Suppressor macrophage (primary cell): ENCODE results near the gene UBTF.
A peak's percentile ranks its signal among the peaks of the same experiment; 100 is the strongest.

Experiments
- DNase-seq, 4 experiments: peaks; one replicate each; pipeline ENCODE4 v3.0.0-alpha.2; 2020 to 2022

Gene UBTF

DNA sequence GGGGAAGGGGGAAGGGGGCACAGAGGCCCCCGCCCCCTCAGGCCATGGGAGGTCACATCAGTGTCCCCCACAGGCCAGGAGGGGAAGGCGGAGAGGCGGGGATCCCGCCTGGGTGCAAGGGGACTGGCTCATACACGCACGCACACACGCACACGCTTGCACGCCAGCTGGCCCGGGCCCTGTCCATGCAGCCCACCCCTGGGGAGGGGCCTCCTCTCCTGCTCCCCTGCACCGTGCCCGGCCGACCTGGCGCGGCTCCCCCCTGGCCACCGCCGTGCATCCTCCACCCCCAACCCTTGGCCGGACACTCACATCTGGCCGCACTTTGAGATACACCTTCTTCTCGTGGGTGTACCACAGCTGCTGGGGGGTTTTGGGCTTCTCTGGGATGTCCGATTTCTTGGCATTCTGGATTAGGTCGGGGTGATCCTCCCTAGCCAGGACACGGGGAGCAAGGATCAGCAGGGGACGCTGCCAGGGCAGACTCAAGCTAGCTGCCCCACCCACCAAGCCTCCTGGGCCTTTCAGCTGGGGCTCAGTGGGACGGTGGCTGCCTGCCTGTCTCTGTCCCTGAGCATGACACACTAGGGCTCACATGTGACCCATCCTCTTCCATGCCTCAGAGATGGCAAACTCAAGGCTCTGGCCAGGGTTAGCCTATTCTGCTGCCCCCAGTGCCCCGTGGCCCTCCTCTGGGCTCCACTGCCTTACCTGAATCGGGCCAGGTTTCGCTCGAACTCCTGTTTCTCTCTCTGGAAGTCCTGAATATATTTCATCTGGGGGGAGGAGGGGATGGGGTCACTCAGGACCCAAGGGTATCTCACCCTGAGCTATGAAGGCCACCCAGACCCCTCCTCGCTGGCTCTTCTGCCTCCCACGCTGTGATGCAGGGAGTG lies 6.7 kb downstream of the UBTF start:
- no peak for DNase-seq

DNA sequence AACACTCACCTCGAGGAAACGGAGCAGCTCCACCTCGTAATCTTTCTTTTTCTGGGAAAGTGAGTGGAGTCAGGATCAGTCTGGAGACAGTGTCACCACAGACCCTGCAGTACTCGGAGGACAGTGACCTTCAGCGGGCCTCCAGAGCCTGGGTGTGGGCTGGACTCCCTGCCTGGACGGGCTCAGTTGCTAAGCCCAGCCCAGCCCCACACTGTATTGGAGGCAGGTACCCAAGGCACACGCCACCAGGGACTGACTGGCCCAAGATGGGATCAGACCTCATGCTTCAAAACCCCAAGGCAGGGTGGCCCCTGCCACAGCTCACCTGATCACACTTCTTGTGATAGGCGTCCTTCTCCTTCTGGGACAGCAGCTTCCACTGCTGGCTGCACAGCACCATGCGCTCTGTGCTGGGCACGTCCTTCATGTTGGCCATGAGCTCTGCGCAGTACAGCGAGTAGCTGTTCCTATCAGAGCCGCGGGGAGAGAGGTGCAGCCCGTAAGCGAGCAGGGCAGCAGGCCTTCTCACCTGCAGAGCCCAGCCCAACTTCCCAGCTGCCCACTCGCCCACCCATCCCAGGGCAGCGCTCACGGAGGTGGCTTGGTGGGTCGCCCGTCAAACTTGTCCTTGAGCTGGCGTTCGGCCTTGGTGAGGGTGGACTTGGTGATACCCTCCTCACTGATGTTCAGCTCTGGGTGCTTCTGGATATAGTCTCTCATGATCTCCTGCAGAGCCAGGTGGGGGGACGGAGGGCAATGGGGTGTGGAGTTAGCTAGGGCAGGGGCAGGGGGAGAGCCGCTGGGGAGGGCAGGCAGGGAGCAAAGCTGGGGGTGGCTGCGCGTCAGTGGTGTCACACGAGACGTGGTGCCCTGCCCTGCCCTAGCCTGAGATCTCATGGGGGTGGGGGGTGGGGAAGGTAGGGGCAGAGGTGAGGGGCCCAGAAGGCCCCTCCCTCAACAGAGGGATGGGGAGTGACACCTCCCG lies 7.9 kb downstream of the UBTF start:
- DNase-seq, result no peak

DNA sequence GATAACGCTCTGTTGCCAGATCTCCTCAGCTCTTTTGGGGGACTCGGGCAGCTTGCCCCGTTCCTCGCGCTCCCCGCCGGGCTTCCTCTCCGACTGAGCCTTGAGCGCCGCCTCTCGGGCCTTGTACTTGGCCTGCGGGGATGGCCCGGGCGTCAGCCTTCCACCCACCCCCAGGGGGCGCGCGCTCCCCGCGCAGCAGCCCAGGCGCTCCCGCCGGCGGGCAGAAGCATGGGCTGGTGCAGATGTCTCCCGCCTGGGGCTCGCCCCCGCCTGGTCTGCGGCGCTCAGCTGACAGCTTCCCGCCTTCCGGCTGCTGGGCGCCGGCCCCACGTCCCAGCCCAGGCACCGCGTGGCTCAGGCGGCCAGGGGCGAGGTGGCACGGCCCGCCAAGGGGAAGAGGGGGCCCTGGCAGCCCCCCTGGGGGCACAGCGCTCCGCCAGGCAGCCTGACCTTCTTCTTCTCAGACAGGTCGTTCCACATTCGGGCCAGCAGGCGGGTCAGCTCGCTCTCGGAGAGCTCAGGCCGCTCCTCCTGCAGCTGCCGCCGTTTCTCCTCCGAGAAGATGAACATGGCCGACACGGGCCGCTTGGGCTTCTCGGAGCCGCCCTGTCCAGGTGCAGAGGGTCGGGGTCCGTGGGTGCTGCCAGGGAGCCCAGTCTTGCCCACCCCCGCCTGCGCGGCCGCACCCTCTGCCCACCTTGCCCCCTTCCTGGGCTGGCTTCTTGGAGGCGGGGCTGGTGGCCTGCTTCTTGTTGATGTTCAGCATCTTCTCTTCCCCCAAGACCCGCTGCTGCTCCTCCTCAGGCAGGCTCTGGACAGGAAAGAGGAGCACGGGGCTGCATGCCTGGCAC lies 8.9 kb downstream of the UBTF start:
- DNase-seq, result peak; percentile 95 to 97 (median 96)

DNA sequence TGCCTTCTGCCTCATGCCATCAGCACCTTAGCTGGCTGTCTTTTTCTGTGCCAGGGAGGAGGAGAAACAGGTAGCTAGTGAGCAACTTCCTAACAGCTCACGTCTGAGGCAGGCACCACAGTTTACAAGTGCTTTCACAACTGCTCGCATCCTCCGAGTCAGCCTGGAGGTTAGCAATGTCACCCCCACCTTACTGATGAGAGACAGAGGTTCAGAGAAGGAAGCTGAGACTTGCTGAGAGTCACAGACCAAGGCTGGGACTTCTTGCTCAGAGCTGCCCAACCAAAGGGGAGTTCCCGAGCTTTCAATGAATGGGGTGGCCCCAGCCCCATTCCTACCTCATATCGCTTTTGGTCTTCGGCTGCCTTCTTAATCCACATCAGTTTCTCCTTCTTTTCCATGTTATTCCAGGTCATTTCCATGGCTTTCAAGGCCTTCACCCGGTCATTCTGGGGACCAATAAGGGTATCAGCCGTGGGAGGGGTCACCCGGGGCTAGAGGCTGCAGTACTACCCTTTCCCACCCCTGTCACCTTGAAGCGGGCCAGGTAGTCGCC lies 9.6 kb downstream of the UBTF start:
- no peak for DNase-seq

GRCh38 chr17:44207743-44208142 lies 11.7 kb downstream of the UBTF start:
- DNase-seq, result no peak

DNA sequence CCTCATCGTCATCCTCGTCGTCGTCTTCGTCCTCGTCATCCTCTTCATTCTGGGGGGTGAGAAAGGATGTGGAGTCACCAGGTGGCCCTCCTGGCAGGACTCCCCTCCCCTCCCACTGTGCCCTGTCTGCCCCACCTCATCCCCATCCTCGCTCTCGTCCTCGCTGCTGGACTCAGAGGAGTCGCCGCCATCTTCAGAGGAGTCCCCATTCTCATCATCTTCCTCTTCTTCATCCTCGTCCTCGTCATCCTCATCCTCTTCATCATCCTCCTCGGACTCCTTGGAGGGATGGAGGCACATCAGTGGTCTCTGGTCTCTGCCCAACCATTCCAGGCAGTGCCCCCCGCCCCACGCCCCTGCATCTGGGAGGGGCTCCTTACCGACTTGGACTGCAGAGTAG lies 12.2 kb downstream of the UBTF start:
- DNase-seq, result no peak

DNA sequence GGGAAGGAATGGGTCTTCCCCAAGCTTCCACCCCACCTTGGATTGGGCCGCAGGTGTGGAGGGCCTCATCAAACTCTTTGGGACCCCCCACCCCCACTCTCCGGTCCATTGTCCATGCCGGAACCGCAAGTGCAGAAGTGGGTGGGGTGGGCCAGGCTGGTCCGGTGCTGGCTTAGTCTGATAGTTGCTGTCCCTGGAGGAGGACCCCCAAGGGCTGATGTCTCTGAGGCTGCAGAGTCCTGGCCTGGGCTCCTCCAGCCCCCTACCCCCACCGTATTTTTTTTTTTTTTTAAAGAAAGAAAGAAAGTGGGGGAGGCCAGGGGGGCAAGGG lies 12.7 kb downstream of the UBTF start:
- DNase-seq, result no peak

GRCh38 chr17:44205962-44206824 lies 13.3 kb downstream of the UBTF start:
- no peak for DNase-seq

- DNase-seq, result peak; percentile 19 to 58 (median 45)
Observed at GRCh38 chr17:44204441-44204882, 15.0 kb downstream of the UBTF start.

GRCh38 chr17:44203731-44204440 lies 15.6 kb downstream of the UBTF start:
- peak; percentile 66 to 81 (median 75) for DNase-seq

GRCh38 chr17:44202756-44203155 lies 16.7 kb downstream of the UBTF start:
- DNase-seq, result no peak

DNA sequence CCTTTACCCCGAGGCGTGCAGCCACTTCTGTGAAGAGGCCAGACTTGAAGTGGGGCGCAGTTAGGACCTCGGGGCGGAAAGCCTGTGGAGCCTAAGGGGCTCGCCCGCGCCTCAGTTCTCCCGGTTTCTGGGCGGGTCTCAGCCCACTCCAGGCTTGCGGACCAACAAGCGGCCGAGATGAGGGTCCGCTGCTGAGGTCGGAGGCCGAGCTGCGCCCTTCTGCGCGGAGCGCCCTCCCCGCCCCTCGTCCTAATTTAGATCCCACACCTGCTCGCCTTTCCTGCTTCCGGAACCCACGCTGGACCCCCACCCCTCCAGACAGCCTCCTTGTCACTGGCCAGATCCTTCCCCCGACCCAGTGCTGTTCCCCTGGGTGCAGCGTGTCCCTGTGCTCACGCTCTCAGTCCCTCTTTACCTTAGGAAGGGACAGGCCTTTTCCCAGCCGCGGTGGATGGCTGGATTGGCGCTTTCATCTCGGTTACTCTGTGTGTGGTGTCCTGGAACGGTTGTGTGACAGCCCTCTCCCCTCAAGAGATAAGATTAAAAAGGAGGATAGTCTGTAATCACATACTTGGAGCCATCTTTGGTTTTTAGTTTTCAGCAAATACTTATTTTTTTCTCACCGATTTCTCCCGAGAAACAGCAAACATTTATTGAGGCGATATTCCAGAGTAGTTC lies 18.9 kb downstream of the UBTF start:
- DNase-seq, result no peak

- DNase-seq, result peak; percentile 97 to 99 (median 98)
Observed at GRCh38 chr17:44199553-44200477, 19.7 kb downstream of the UBTF start, which contains the start of gene ATXN7L3. Gene ATXN7L3, minus strand, starts transcription at chr17:44199884. Its CDS starts 1,814 bp downstream, at chr17:44198070.

DNA sequence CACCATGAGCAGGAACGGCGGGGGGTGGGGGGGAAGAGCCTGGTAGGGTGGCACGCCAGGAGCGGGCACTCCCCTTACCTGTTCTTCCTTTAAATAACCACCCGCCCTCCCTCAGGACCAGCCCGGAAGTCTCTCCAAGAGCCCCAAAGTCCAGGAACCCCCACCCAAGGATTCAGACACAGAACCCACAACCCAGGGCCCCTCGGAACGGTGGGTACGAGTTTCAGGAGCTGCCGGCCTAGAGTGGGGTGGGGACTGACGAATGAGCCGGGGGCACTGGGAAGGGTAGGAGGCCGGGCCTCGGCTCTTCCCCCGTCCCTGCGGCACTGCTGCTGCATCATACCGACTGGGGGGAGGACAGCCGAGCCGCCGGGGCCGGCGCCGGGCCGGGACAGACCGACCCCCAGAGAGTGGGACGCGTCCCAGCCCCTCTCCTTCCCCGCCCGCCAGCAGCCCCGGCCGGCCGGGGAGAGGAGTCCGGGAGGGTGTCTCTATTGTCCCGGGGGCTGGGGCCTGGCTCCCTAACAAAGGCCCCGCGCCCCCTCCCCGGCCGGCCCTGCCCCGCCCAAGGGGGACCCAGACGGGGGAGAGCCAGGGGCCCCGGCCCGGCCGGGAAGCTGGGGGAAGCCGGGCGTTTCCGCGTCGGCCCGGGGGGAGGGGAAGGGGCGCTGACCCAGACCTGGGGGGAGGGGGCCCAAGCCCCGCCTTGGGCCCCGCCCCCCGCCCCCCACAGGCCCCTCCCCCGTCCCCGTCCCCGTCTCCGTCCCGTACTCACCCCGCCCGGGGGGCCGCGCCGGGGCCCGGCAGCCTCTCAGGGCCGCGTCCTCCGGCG lies 20.5 kb downstream of the UBTF start:
- peak; percentile 65 to 90 (median 78) for DNase-seq

- peak; percentile 61 to 84 (median 79) for DNase-seq
Observed at GRCh38 chr17:44197980-44198720, 21.3 kb downstream of the UBTF start.

- no peak for DNase-seq
Observed at GRCh38 chr17:44197107-44197506, 22.4 kb downstream of the UBTF start.
